ENCODE data around the gene CDH4.

CDH4 gene

GRCh38 chr20:61728326-61728725 is 476.3 kb downstream of the CDH4 start:
- H3K27ac ChIP-seq (replicated peaks), result no peak overlapping the region
- H3K27me3 ChIP-seq (ENCODE audit: insufficient read depth, poor library complexity, severe bottlenecking), result no peaks in the 10 kb centered on the region
- TF ChIP-seq CTCF (IDR thresholded peaks at IDR 0.05; ENCODE audit: insufficient read depth, low read length) (no peak), SPI1 (IDR thresholded peaks at IDR 0.05; ENCODE audit: borderline replicate concordance, low read depth) (no peak)
- H3K4me3 ChIP-seq (replicated peaks; ENCODE audit: insufficient read depth, low read length), result no peak overlapping the region
- DNase-seq (ENCODE audit: low read depth in 1 of 2, low spot score in 1 of 2), result no peak

GRCh38 chr20:61728786-61729770 is 477.0 kb downstream of the CDH4 start:
- no peak for DNase-seq (ENCODE audit: low read depth in 1 of 2, low spot score in 1 of 2)
- Histone ChIP-seq H3K4me3 (replicated peaks; ENCODE audit: insufficient read depth, low read length) (no peak overlapping the region), H3K27me3 (ENCODE audit: insufficient read depth, poor library complexity, severe bottlenecking) (peaks cover 2% of the 10 kb centered on the region), H3K27ac (replicated peaks) (no peak overlapping the region)
- TF ChIP-seq GABPA (IDR thresholded peaks at IDR 0.05; ENCODE audit: low read depth) (no peak), SPI1 (IDR thresholded peaks at IDR 0.05; ENCODE audit: borderline replicate concordance, low read depth) (no peak), CTCF (IDR thresholded peaks at IDR 0.05; ENCODE audit: insufficient read depth, low read length) (no peak), REST (IDR thresholded peaks at IDR 0.05; ENCODE audit: insufficient replicate concordance, low read depth) (no peak), POLR2AphosphoS5 (IDR thresholded peaks at IDR 0.05; ENCODE audit: low read depth) (no peak)

- no peak for TF ChIP-seq GABPA (IDR thresholded peaks at IDR 0.05; ENCODE audit: low read depth)
- TF ChIP-seq POLR2AphosphoS5 (IDR thresholded peaks at IDR 0.05; ENCODE audit: low read depth), result no peak
- TF ChIP-seq CTCF (IDR thresholded peaks at IDR 0.05; ENCODE audit: insufficient read depth, low read length), result no peak
- no peak for TF ChIP-seq SPI1 (IDR thresholded peaks at IDR 0.05; ENCODE audit: borderline replicate concordance, low read depth)
- no peak for TF ChIP-seq REST (IDR thresholded peaks at IDR 0.05; ENCODE audit: insufficient replicate concordance, low read depth)
- Histone ChIP-seq H3K4me3 (replicated peaks; ENCODE audit: insufficient read depth, low read length) (no peak overlapping the region), H3K27ac (replicated peaks) (no peak overlapping the region), H3K27me3 (ENCODE audit: insufficient read depth, poor library complexity, severe bottlenecking) (peaks cover 8% of the 10 kb centered on the region)
- DNase-seq (ENCODE audit: low read depth in 1 of 2, low spot score in 1 of 2), result no peak
These were observed 478.7 kb downstream of the CDH4 start for GRCh38 chr20:61730631-61731362.
